Mucosa of descending colon (tissue), 3 donors: ENCODE results near the gene ASB4. TPM values are rescaled to one million over a fixed set of nuclear protein-coding genes. Genes with fewer than 3 reads are reported as not detected.
"Not testable (repeated sequence)": the region's sequence is repeated elsewhere in the genome, so short reads cannot be mapped to it uniquely, and the experiment has no call there.

Source experiments
- ATAC-seq: fragments of 200-7000 bp; cut with Tn5 transposase; one replicate; pipeline ENCODE4 v1.9.1; 2020; ENCODE audit warnings: mild to moderate bottlenecking, moderate library complexity
- DNase-seq, 3 donors: peaks; one replicate each; pipeline ENCODE4 v3.0.0-alpha.2; 2020
- H3K36me3 ChIP-seq: fragments of 200-600 bp; one replicate; pipeline ENCODE4 v1.8.0; 2021; ENCODE audit warnings: low read depth, mild to moderate bottlenecking
- H3K4me1 ChIP-seq: fragments of 200-600 bp; one replicate; pipeline ENCODE4 v1.8.0; 2021; ENCODE audit warnings: low read depth, mild to moderate bottlenecking
- H3K4me3 ChIP-seq: fragments of 200-600 bp; one replicate; pipeline ENCODE4 v1.8.0; 2021; ENCODE audit warnings: mild to moderate bottlenecking
- H3K9me3 ChIP-seq: fragments of 200-600 bp; one replicate; pipeline ENCODE4 v1.8.0; 2021; ENCODE audit warnings: mild to moderate bottlenecking
- intact Hi-C, 2 donors: fragments of 100-400 bp; cut with DNase I in 1 of 2; cut with micrococcal nuclease in 1 of 2; formaldehyde crosslinking; loops; one replicate each; pipeline versions ENCODE4 v1.11.0 to v1.11.1; 2022; cut with DNase I, micrococcal nuclease
- total RNA-seq, 3 donors: library from RNA; stranded (reverse); fragmentation: NEBNext Ultra II Directional in 2 of 3; extraction: Animal tissue kit (Norgen Biotek cat#: 25700) in 2 of 3; gene quantifications; one replicate each; pipeline versions ENCODE4 v1.2.1 to v1.2.4, GENCODE V29; 2021 to 2023
- TF ChIP-seq, protein P1 (sequence below): fragments of 200-600 bp; IDR thresholded peaks from one replicate; pipeline ENCODE4 v1.8.0; 2022; ENCODE audit warnings: antibody characterized with exemption, mild to moderate bottlenecking
- donor health status: DM: no; HTN: no; CAD: no; lungs with moderate emphysema.
- donor health status: DM: no; HTN: no; CAD: no.
- donor health status: DM: no; HTN: yes; CAD: no.

ASB4 gene
- total RNA-seq, 3 donors from 2014 or later = 0.13 to 0.84 TPM; not detected in 1

DNA sequence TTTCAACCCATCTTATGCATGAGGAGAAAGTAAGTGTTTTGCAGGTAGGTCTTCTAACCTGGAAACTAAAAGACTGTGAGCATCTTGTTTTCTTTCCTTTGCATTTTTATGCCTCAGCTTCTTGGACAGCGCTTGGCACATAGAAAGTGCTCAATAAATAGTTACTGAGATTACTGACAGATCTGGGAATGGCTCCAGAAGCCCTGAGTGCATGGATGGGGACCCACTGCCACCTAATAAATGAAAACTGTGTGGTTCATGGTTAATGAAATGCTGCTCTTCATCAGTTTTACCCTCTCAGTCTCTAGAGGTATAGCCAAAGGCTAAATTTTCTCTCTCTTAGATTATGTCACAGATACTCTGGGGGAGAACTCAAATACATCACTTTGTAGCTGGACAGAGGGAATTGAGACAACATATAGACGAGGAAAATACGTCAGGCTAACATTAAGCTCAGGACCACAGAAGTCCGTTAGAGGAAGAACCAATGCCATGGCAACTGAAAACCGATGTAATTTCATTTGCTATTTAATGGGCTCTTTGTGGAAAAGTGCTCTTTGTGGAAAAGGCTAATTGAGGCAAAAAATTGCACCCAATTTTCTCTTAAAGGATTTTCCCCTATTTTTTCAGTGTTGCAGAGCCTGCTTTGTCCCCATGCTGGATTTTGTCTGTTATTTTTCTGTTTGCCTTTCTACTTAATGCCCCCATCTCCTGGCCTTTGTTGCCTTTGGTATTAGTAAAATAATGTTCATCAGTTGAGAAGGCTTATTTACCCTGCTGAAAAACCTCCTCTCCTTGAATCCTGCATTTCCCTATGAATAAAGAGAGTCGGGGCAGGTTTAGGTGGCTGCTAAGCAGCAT, 17.8 kb downstream of the ASB4 start:
- ATAC-seq (no peak), DNase-seq (no peak)
- intact Hi-C loops = no loop called here
- TF ChIP-seq, protein P1, sequence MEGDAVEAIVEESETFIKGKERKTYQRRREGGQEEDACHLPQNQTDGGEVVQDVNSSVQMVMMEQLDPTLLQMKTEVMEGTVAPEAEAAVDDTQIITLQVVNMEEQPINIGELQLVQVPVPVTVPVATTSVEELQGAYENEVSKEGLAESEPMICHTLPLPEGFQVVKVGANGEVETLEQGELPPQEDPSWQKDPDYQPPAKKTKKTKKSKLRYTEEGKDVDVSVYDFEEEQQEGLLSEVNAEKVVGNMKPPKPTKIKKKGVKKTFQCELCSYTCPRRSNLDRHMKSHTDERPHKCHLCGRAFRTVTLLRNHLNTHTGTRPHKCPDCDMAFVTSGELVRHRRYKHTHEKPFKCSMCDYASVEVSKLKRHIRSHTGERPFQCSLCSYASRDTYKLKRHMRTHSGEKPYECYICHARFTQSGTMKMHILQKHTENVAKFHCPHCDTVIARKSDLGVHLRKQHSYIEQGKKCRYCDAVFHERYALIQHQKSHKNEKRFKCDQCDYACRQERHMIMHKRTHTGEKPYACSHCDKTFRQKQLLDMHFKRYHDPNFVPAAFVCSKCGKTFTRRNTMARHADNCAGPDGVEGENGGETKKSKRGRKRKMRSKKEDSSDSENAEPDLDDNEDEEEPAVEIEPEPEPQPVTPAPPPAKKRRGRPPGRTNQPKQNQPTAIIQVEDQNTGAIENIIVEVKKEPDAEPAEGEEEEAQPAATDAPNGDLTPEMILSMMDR = no peak
- no peaks in the 10 kb centered on the region for H3K9me3 ChIP-seq
- no peaks in the 10 kb centered on the region for H3K4me1 ChIP-seq
- H3K36me3 ChIP-seq = no peaks in the 10 kb centered on the region
- no peak overlapping the region for H3K4me3 ChIP-seq

DNA sequence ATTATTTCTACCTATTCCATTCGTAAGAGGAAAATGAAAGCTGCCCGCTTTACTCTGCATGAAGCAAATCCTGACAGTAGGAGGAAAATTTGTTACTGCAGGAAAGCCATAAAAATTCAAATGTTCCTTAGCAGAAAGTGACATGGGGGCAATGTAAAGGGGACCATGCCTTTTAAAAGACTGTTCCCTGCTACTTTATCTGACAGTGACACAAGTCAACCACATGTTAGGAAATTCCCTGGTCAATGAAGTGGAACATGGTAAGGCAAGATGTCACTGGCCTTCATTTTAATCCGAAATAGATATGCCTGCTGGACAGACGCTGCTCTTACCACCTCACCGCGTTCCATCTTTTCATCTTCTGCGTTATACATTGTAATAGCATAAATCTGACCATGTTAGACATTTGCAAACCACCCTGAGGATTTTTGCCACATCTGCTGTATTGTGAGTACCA, 18.4 kb downstream of the ASB4 start:
- H3K36me3 ChIP-seq, ATAC-seq, H3K9me3 ChIP-seq, H3K4me3 ChIP-seq, H3K4me1 ChIP-seq, intact Hi-C loops, DNase-seq: not testable (repeated sequence)

GRCh38 chr7:95508780-95509179, 23.0 kb downstream of the ASB4 start:
- intact Hi-C loops = no loop called here
- ATAC-seq = no peak
- TF ChIP-seq, protein P1 = no peak

DNA sequence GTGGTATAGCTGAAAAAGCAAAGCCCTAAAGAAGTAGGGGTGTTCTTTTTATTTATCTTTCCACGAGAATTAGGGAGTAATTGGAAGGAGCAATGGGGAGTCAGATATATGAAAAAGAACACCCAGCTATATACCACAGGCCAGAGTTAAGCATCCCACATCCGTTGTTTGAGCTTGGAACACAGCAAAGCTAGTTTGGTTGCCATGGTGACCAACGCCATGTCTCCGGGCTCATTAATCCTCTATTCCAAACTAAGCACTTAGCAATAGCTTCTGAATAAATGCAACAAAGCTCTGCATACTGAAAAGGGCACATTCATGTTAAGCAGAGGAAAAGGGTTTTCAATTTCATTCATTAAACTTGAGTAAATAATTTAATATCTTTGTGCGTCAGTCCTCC, 23.5 kb downstream of the ASB4 start:
- no peak overlapping the region for H3K4me3 ChIP-seq
- ATAC-seq (no peak), DNase-seq (peak in 1 of 3 donors; percentile 20)
- TF ChIP-seq, protein P1 = no peak
- no peaks in the 10 kb centered on the region for H3K4me1 ChIP-seq
- no peaks in the 10 kb centered on the region for H3K9me3 ChIP-seq
- no peaks in the 10 kb centered on the region for H3K36me3 ChIP-seq
- intact Hi-C loops = no loop called here

More at GRCh38 chr7:95508780-95509179, 23.0 kb downstream of the ASB4 start:
- Histone ChIP-seq H3K4me3 (no peak overlapping the region), H3K9me3 (no peaks in the 10 kb centered on the region), H3K4me1 (no peaks in the 10 kb centered on the region), H3K36me3 (no peaks in the 10 kb centered on the region)
- DNase-seq = no peak

GRCh38 chr7:95511716-95512260, 26.0 kb downstream of the ASB4 start:
- Histone ChIP-seq H3K9me3 (no peaks in the 10 kb centered on the region), H3K36me3 (no peaks in the 10 kb centered on the region), H3K4me1 (no peaks in the 10 kb centered on the region), H3K4me3 (no peak overlapping the region)
- ATAC-seq (peak; percentile 89), DNase-seq (peak in 2 of 3 donors; percentile 26 to 92)
- TF ChIP-seq, protein P1 = peak; percentile 71
- intact Hi-C loops = loop anchor here (5.0 kb wide), 1 partner anchor 176 kb away; no protein-coding TSS in a partner anchor

- Histone ChIP-seq H3K36me3 (no peaks in the 10 kb centered on the region), H3K4me1 (no peaks in the 10 kb centered on the region), H3K9me3 (no peaks in the 10 kb centered on the region), H3K4me3 (no peak overlapping the region)
- TF ChIP-seq, protein P1 = no peak
- DNase-seq (no peak), ATAC-seq (no peak)
- intact Hi-C loops = no loop called here
Observed at GRCh38 chr7:95517458-95517857, 31.7 kb downstream of the ASB4 start.
